H9 (cell line): ENCODE results near the gene IL36B. TPM values are rescaled to one million over a fixed set of nuclear protein-coding genes. Genes with fewer than 3 reads are reported as not detected.

Experiments used
- DNase-seq: peaks from one replicate; pipeline ENCODE4 v3.0.0-alpha.2; 2017
- H2AFZ ChIP-seq: one replicate; pipeline ENCODE4 v1.6.1; 2013; ENCODE audit warnings: mild to moderate bottlenecking, low read length, control low read depth, moderate library complexity
- H2AK5ac ChIP-seq: 2 replicates; pipeline ENCODE4 v1.6.1; 2013; ENCODE audit warnings: low read length, control low read depth, mixed read lengths; ENCODE audit not compliant: insufficient read length
- H2BK120ac ChIP-seq: one replicate; pipeline ENCODE4 v1.6.1; 2013; ENCODE audit warnings: low read depth, mild to moderate bottlenecking, low read length, control low read depth, inconsistent platforms; ENCODE audit not compliant: poor library complexity, severe bottlenecking
- H2BK12ac ChIP-seq: 2 replicates; pipeline ENCODE4 v1.6.1; 2013; ENCODE audit warnings: low read length, control low read depth, mixed read lengths, low read depth; ENCODE audit not compliant: insufficient read length
- H2BK15ac ChIP-seq: 2 replicates; pipeline ENCODE4 v1.6.1; 2013; ENCODE audit warnings: low read depth, low read length, control low read depth
- H2BK20ac ChIP-seq: one replicate; pipeline ENCODE4 v1.6.1; 2013; ENCODE audit warnings: low read depth, mild to moderate bottlenecking, low read length, control low read depth, inconsistent platforms; ENCODE audit not compliant: poor library complexity, severe bottlenecking
- H2BK5ac ChIP-seq: 2 replicates; pipeline ENCODE4 v1.6.1; 2013; ENCODE audit warnings: low read length, control low read depth, mixed read lengths; ENCODE audit not compliant: insufficient read length
- H3K14ac ChIP-seq: 2 replicates; pipeline ENCODE4 v1.6.1; 2013; ENCODE audit warnings: low read length, control low read depth; ENCODE audit not compliant: insufficient read depth
- H3K18ac ChIP-seq: 2 replicates; pipeline ENCODE4 v1.6.1; 2013; ENCODE audit warnings: low read depth, mild to moderate bottlenecking, mixed read lengths, low read length, control low read depth; ENCODE audit not compliant: insufficient read length
- H3K23ac ChIP-seq: 2 replicates; pipeline ENCODE4 v1.6.1; 2013; ENCODE audit warnings: low read length, control low read depth, mixed read lengths, low read depth; ENCODE audit not compliant: insufficient read length
- H3K23me2 ChIP-seq: 2 replicates; pipeline ENCODE4 v1.6.1; 2013; ENCODE audit warnings: low read depth, mild to moderate bottlenecking, mixed read lengths, low read length, control low read depth; ENCODE audit not compliant: insufficient read length, poor library complexity, severe bottlenecking
- H3K27ac ChIP-seq: 2 replicates; pipeline ENCODE4 v1.5.1; 2013; ENCODE audit warnings: low read length, control low read depth, mixed read lengths, low read depth; ENCODE audit not compliant: insufficient read length
- H3K27me3 ChIP-seq: 2 replicates; pipeline ENCODE4 v1.6.1; 2013; ENCODE audit warnings: low read length, control low read depth, inconsistent platforms; ENCODE audit not compliant: insufficient read depth
- H3K4ac ChIP-seq: 2 replicates; pipeline ENCODE4 v1.6.1; 2013; ENCODE audit warnings: low read depth, mild to moderate bottlenecking, control low read depth, inconsistent platforms, low read length, moderate library complexity
- H3K4me1 ChIP-seq: 2 replicates; pipeline ENCODE4 v1.6.1; 2013; ENCODE audit warnings: low read length, control low read depth, inconsistent platforms; ENCODE audit not compliant: insufficient read depth
- H3K4me2 ChIP-seq: 2 replicates; pipeline ENCODE4 v1.6.1; 2013; ENCODE audit warnings: low read length, control low read depth, mixed read lengths; ENCODE audit not compliant: insufficient read length, insufficient read depth
- H3K56ac ChIP-seq: 2 replicates; pipeline ENCODE4 v1.6.1; 2013; ENCODE audit warnings: low read depth, mild to moderate bottlenecking, mixed read lengths, low read length, control low read depth; ENCODE audit not compliant: insufficient read length
- H3K79me1 ChIP-seq: 2 replicates; pipeline ENCODE4 v1.6.1; 2013; ENCODE audit warnings: low read depth, mild to moderate bottlenecking, moderate library complexity, low read length, control low read depth, inconsistent platforms; ENCODE audit not compliant: insufficient read depth, poor library complexity, severe bottlenecking
- H3K79me2 ChIP-seq: 2 replicates; pipeline ENCODE4 v1.6.1; 2013; ENCODE audit warnings: low read length, control low read depth, inconsistent platforms; ENCODE audit not compliant: insufficient read depth
- H3K9ac ChIP-seq: 2 replicates; pipeline ENCODE4 v1.6.1; 2013; ENCODE audit warnings: low read length, control low read depth, mixed read lengths; ENCODE audit not compliant: insufficient read length; ENCODE audit errors: extremely low read depth
- H3K9me3 ChIP-seq: one replicate; pipeline ENCODE4 v1.6.1; 2013; ENCODE audit warnings: low read depth, low read length, inconsistent platforms; ENCODE audit not compliant: control insufficient read depth
- H3T11ph ChIP-seq: one replicate; pipeline ENCODE4 v1.6.1; 2013; ENCODE audit warnings: mild to moderate bottlenecking, low read length, control low read depth, inconsistent platforms
- H4K20me1 ChIP-seq: one replicate; pipeline ENCODE4 v1.6.1; 2013; ENCODE audit not compliant: control insufficient read depth, insufficient read length, insufficient read depth
- H4K5ac ChIP-seq: 2 replicates; pipeline ENCODE4 v1.6.1; 2013; ENCODE audit warnings: low read depth, mild to moderate bottlenecking, mixed read lengths, low read length, control low read depth; ENCODE audit not compliant: insufficient read length
- H4K8ac ChIP-seq: replicated peaks from 2 replicates; pipeline ENCODE4 v1.6.1; 2013; ENCODE audit warnings: low read length, control low read depth, mixed read lengths, low read depth; ENCODE audit not compliant: insufficient read length
- H4K91ac ChIP-seq: 2 replicates; pipeline ENCODE4 v1.6.1; 2013; ENCODE audit warnings: low read depth, mild to moderate bottlenecking, moderate library complexity, mixed read lengths, low read length, control low read depth; ENCODE audit not compliant: insufficient read length
- H3K27ac Mint-ChIP-seq, 3 experiments: 2 replicates in 2 of 3; 3 replicates in 1 of 3; pipeline ENCODE4 v1.8.0; 2020 to 2021; ENCODE audit warnings: mixed read lengths in 3 of 3, mild to moderate bottlenecking in 1 of 3, moderate library complexity in 1 of 3
- H3K27me3 Mint-ChIP-seq: 2 replicates; pipeline ENCODE4 v1.8.0; 2021; ENCODE audit warnings: low read depth, mild to moderate bottlenecking, moderate library complexity, mixed read lengths
- H3K36me3 Mint-ChIP-seq, 3 experiments: 2 replicates in 2 of 3; 3 replicates in 1 of 3; pipeline ENCODE4 v1.8.0; 2020 to 2021; ENCODE audit warnings: low read depth in 3 of 3, mixed read lengths in 3 of 3; ENCODE audit not compliant: insufficient read depth in 1 of 3
- H3K4me1 Mint-ChIP-seq, 2 experiments: 2 replicates each; pipeline ENCODE4 v1.8.0; 2020; ENCODE audit warnings: mixed read lengths in 2 of 2
- H3K4me3 Mint-ChIP-seq, 2 experiments: 2 replicates in 1 of 2; 3 replicates in 1 of 2; pipeline ENCODE4 v1.8.0; 2020 to 2021; ENCODE audit warnings: mild to moderate bottlenecking in 2 of 2, mixed read lengths in 2 of 2, moderate library complexity in 1 of 2
- H3K9me3 Mint-ChIP-seq, 2 experiments: 2 replicates in 1 of 2; 3 replicates in 1 of 2; pipeline ENCODE4 v1.8.0; 2020; ENCODE audit warnings: mild to moderate bottlenecking in 2 of 2, mixed read lengths in 2 of 2, moderate library complexity in 1 of 2
- WGBS: extraction: QIAGEN DNeasy Blood & Tissue Kit; methylation state at CpG from one replicate; pipeline ENCODE4 v1.1.7; 2013; ENCODE audit warnings: missing lambda C conversion rate, low lambda C conversion rate, mixed read lengths; ENCODE audit not compliant: insufficient read length; ENCODE audit errors: extremely low coverage; 5-methylcytosine and 5-hydroxymethylcytosine counted together
- total RNA-seq: library from RNA; stranded (reverse); gene quantifications from 2 replicates; pipeline ENCODE4 v1.2.1, GENCODE V29; 2021
- TF ChIP-seq, protein P1 (sequence below): fragments of 200-600 bp; sonication (generic); conservative IDR thresholded peaks from 3 replicates; pipeline ENCODE4 v1.8.0; 2021; ENCODE audit warnings: antibody characterized with exemption, mild to moderate bottlenecking

The IL36B gene
- total RNA-seq, 1 experiment from 2014 or later: not detected

DNA sequence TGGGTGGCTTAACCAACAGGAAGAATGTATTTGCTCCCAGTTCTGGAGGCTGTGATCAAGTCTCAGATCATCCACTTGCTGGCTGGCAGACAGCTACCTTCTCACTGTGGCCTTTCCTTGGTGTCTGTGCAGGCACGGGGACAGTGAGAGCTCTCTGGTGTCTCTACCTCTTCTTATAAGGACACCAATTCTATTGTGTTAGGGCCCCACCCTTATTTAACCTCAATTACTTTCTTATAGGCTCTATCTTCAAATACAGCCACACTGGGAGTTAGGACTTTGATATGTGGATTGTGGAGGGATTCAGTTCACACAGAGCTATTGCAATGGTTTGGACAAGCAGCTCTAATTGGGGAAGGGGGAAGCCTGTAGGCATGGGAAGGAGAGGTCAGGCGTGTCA lies 49.5 kb upstream of the IL36B start:
- no peaks in the 10 kb centered on the region for H3K9me3 ChIP-seq
- DNase-seq: no peak
- no peaks in the 10 kb centered on the region for H3K79me1 ChIP-seq
- no peak overlapping the region for H4K8ac ChIP-seq
- H3K14ac ChIP-seq: no peak overlapping the region
- TF ChIP-seq, protein P1, sequence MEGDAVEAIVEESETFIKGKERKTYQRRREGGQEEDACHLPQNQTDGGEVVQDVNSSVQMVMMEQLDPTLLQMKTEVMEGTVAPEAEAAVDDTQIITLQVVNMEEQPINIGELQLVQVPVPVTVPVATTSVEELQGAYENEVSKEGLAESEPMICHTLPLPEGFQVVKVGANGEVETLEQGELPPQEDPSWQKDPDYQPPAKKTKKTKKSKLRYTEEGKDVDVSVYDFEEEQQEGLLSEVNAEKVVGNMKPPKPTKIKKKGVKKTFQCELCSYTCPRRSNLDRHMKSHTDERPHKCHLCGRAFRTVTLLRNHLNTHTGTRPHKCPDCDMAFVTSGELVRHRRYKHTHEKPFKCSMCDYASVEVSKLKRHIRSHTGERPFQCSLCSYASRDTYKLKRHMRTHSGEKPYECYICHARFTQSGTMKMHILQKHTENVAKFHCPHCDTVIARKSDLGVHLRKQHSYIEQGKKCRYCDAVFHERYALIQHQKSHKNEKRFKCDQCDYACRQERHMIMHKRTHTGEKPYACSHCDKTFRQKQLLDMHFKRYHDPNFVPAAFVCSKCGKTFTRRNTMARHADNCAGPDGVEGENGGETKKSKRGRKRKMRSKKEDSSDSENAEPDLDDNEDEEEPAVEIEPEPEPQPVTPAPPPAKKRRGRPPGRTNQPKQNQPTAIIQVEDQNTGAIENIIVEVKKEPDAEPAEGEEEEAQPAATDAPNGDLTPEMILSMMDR: no peak
- H3K4me1 ChIP-seq: no peaks in the 10 kb centered on the region
- H2BK12ac ChIP-seq: no peak overlapping the region
- no peak overlapping the region for H2BK5ac ChIP-seq
- no peak overlapping the region for H2BK120ac ChIP-seq
- no peak overlapping the region for H3T11ph ChIP-seq
- no peak overlapping the region for H2AFZ ChIP-seq
- H3K27ac ChIP-seq: no peak overlapping the region
- H4K91ac ChIP-seq: no peak overlapping the region
- H3K18ac ChIP-seq: no peak overlapping the region
- no peak overlapping the region for H3K9ac ChIP-seq
- Mint-ChIP-seq H3K4me3 (no peak overlapping the region), H3K27ac (no peak overlapping the region; a peak in 1 of 7 replicates), H3K27me3 (peaks cover 7% of the 10 kb centered on the region), H3K4me1 (0 out of 4 replicates have a peak, but pooled peaks cover 0 to 3% of the 10 kb centered on the region in 2 experiments), H3K9me3 (peaks cover 20 to 46% of the 10 kb centered on the region in 2 experiments), H3K36me3 (peaks cover 0 to 4% (median 3%) of the 10 kb centered on the region in 3 experiments; a peak in 3 of 7 replicates)
- H3K79me2 ChIP-seq: no peaks in the 10 kb centered on the region
- no peak overlapping the region for H2AK5ac ChIP-seq
- no peak overlapping the region for H2BK20ac ChIP-seq
- no peak overlapping the region for H3K4me2 ChIP-seq
- H3K27me3 ChIP-seq: no peaks in the 10 kb centered on the region
- no peak overlapping the region for H4K5ac ChIP-seq
- no peak overlapping the region for H2BK15ac ChIP-seq
- H3K56ac ChIP-seq: no peak overlapping the region
- H4K20me1 ChIP-seq: no peaks in the 10 kb centered on the region
- no CpG with 5 or more reads among the region's 2 CpGs for WGBS
- no peak overlapping the region for H3K23ac ChIP-seq
- H3K4ac ChIP-seq: no peak overlapping the region
- no peaks in the 10 kb centered on the region for H3K23me2 ChIP-seq
